T-helper 2 cell treated with Interferon-gamma antibody and Interleukin-4, amounts not matched to agents 100 ng/mL and 5 ng/mL, for 36 hours (primary cell): ENCODE measurements around the gene SLC30A3. TPM values are rescaled to one million over a fixed set of nuclear protein-coding genes. Genes with fewer than 3 reads are reported as not detected.
"Not testable (repeated sequence)": the region's sequence is repeated elsewhere in the genome, so short reads cannot be mapped to it uniquely, and the experiment has no call there.

Source experiments
- intact Hi-C: fragments of 100-400 bp; cut with micrococcal nuclease; formaldehyde crosslinking; loops from one replicate; pipeline ENCODE4 v1.15.1; 2023
- total RNA-seq: library from RNA; stranded (reverse); gene quantifications from 2 replicates; pipeline ENCODE4 v1.2.3, GENCODE V29; 2022

The SLC30A3 gene
- total RNA-seq, 1 donor from 2014 or later: 0.48 TPM

- intact Hi-C loops: no loop called here
Observed at GRCh38 chr2:27288610-27289009, 25.8 kb upstream of the SLC30A3 start.

GRCh38 chr2:27285481-27285880, 22.6 kb upstream of the SLC30A3 start:
- intact Hi-C loops: no loop called here

GRCh38 chr2:27284996-27285395, 22.1 kb upstream of the SLC30A3 start:
- intact Hi-C loops: loop anchor here (5.0 kb wide), 1 partner anchor 323 kb away; no protein-coding TSS in a partner anchor

- intact Hi-C loops: loop anchor here (5.0 kb wide), 1 partner anchor 321 kb away; no protein-coding TSS in a partner anchor
Observed at GRCh38 chr2:27282892-27283291, 20.0 kb upstream of the SLC30A3 start.

GRCh38 chr2:27281855-27282559, 19.2 kb upstream of the SLC30A3 start, which contains the start of gene TRIM54:
TSS of gene TRIM54 (plus strand) at chr2:27282429. CDS start at chr2:27282732, 303 bp downstream.
- intact Hi-C loops: loop anchor here (5.0 kb wide), 1 partner anchor 320 kb away; no protein-coding TSS in a partner anchor

- intact Hi-C loops: loop anchor here (5.0 kb wide), 1 partner anchor 319 kb away; no protein-coding TSS in a partner anchor
Observed at GRCh38 chr2:27281442-27281841, 18.6 kb upstream of the SLC30A3 start.

- intact Hi-C loops: loop anchor here (1.0 to 5.0 kb wide), 3 partner anchors 31 to 319 kb away; no protein-coding TSS in a partner anchor
Observed at GRCh38 chr2:27280826-27281225, 18.0 kb upstream of the SLC30A3 start.

- intact Hi-C loops: no loop called here
Observed at GRCh38 chr2:27278010-27278409, 15.2 kb upstream of the SLC30A3 start.

GRCh38 chr2:27275211-27276150, 12.6 kb upstream of the SLC30A3 start, which contains the start of gene DNAJC5G:
TSS of gene DNAJC5G (plus strand) at chr2:27275433. CDS start at chr2:27276729, 1,296 bp downstream.
- intact Hi-C loops: no loop called here

GRCh38 chr2:27272537-27273522, 10.0 kb upstream of the SLC30A3 start:
- intact Hi-C loops: not testable (repeated sequence)

- intact Hi-C loops: no loop called here
Observed at GRCh38 chr2:27271631-27272340, 8.9 kb upstream of the SLC30A3 start.

- intact Hi-C loops: no loop called here
Observed at GRCh38 chr2:27270670-27271069, 7.8 kb upstream of the SLC30A3 start.

- intact Hi-C loops: no loop called here
Observed at GRCh38 chr2:27270131-27270530, 7.3 kb upstream of the SLC30A3 start.

- intact Hi-C loops: not testable (repeated sequence)
Observed at GRCh38 chr2:27268296-27268695, 5.4 kb upstream of the SLC30A3 start.

GRCh38 chr2:27265536-27265870, 2.7 kb upstream of the SLC30A3 start:
- intact Hi-C loops: no loop called here

GRCh38 chr2:27264753-27265535, 2.1 kb upstream of the SLC30A3 start:
- intact Hi-C loops: loop anchor here (5.0 kb wide), 1 partner anchor 48 kb away; the partner anchor contains the start of gene CAD

- intact Hi-C loops: loop anchor here (5.0 kb wide), 1 partner anchor 47 kb away; the partner anchor contains the start of gene CAD
Observed at GRCh38 chr2:27264253-27264752, 1.5 kb upstream of the SLC30A3 start.
